ENCODE measurements around the gene TTC28.
"Not testable (repeated sequence)": the region's sequence is repeated elsewhere in the genome, so short reads cannot be mapped to it uniquely, and the experiment has no call there.

Gene TTC28

GRCh38 chr22:28091486-28091885 lies 588.2 kb downstream of the TTC28 start:
- in situ Hi-C loops (cut with MboI; ENCODE audit: low pct_unique_long_range_greater_than_20kb, low sequenced_read_pairs): no loop called here
- DNase-seq: no peak

DNA sequence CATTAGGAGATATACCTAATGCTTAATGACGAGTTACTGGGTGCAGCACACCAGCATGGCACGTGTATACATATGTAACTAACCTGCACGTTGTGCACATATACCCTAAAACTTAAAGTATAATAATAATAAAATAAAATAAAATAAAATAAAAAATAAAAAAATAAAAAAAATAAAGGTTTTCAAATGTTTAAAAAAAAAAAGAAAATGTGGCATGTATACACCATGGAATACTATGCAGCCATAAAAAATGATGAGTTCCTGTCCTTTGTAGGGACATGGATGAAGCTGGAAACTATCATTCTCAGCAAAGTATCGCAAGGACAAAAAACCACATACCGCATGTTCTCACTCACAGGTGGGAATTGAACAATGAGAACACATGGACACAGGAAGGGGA lies 590.1 kb downstream of the TTC28 start:
- in situ Hi-C loops (cut with MboI; ENCODE audit: low pct_unique_long_range_greater_than_20kb, low sequenced_read_pairs): not testable (repeated sequence)

DNA sequence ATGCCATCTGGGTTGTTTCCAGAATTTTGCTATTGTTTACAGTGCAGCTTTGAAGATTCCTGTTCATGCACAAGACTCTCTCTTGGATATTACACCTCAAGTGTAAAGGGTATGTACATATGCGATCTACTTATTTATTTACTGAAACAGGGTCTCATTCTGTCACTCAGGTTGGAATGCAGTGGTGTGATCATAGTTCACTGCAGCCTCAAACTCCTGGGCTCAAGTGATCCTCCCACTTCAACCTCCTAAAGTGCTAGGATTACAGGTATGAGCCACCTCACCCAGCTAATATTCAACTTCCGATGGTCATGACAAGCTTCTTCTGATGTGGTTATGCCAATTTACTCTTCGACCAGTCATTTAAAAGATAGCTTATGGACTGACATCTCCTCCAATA lies 602.5 kb downstream of the TTC28 start:
- in situ Hi-C loops (cut with MboI; ENCODE audit: low pct_unique_long_range_greater_than_20kb, low sequenced_read_pairs): no loop called here
- no peak for DNase-seq

More for the DNA sequence above, 590.1 kb downstream of the TTC28 start:
- DNase-seq: not testable (repeated sequence)

- no peak for DNase-seq
Measured at GRCh38 chr22:28075358-28075981, 604.2 kb downstream of the TTC28 start.

GRCh38 chr22:28074526-28074925 lies 605.1 kb downstream of the TTC28 start:
- in situ Hi-C loops (cut with MboI; ENCODE audit: low pct_unique_long_range_greater_than_20kb, low sequenced_read_pairs): no loop called here
- no peak for DNase-seq

More at GRCh38 chr22:28075358-28075981, 604.2 kb downstream of the TTC28 start:
- in situ Hi-C loops (cut with MboI; ENCODE audit: low pct_unique_long_range_greater_than_20kb, low sequenced_read_pairs): no loop called here

GRCh38 chr22:28072066-28072465 lies 607.6 kb downstream of the TTC28 start:
- no peak for DNase-seq
- in situ Hi-C loops (cut with MboI; ENCODE audit: low pct_unique_long_range_greater_than_20kb, low sequenced_read_pairs): no loop called here

DNA sequence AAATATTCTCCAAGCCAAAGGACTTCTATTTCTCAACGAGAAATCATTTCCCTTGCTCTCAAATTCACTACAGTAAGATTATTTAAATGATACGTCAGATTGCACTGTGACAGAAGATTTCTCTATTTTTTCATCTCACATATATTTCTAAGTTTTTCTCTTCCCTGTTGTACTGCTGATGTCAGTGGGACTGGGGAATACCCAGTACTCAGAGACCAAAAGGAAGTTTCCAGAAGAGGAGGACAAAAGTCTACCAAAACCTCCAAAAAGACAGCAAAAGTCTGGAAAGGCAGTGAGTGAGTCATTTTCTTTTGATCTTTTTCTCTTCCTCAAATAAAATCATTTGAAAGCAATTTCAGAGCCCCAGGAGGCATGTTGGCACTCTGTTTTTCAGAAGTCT lies 610.8 kb downstream of the TTC28 start:
- no peak for DNase-seq
- in situ Hi-C loops (cut with MboI; ENCODE audit: low pct_unique_long_range_greater_than_20kb, low sequenced_read_pairs): no loop called here

- in situ Hi-C loops (cut with MboI; ENCODE audit: low pct_unique_long_range_greater_than_20kb, low sequenced_read_pairs): no loop called here
Measured at GRCh38 chr22:28064920-28065319, 614.7 kb downstream of the TTC28 start.

DNA sequence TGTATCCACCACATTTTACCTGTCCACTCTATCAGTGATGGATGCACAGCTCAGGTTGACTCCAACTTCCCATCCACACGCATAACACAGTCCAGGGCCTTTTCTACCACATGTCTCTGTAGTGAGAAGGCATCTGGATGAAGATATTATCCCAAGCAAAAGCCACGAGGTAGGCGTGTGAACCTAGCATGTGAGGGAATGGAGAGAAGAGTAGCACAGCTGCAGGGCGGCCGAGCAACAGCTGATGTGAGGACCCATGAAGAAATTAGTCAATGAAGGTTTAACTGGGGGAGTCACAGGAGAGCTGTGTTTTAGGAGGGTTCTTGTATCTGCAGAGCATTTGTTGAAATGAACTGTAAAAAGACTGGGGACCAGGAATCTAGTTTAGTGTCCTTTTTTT lies 616.0 kb downstream of the TTC28 start:
- in situ Hi-C loops (cut with MboI; ENCODE audit: low pct_unique_long_range_greater_than_20kb, low sequenced_read_pairs): no loop called here
- no peak for DNase-seq

More at GRCh38 chr22:28064920-28065319, 614.7 kb downstream of the TTC28 start:
- no peak for DNase-seq

DNA sequence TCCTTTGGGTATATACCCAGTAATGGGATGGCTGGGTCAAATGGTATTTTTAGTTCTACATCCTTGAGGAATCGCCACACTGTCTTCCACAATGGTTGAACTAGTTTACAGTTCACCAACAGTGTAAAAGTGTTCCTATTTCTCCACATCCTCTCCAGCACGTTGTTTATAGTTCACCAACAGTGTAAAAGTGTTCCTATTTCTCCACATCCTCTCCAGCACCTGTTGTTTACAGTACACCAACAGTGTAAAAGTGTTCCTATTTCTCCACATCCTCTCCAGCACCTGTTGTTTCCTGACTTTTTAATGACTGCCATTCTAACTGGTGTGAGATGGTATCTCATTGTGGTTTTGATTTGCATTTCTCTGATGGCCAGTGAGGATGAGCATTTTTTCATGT lies 619.0 kb downstream of the TTC28 start:
- DNase-seq; in situ Hi-C loops (cut with MboI; ENCODE audit: low pct_unique_long_range_greater_than_20kb, low sequenced_read_pairs): not testable (repeated sequence)

GRCh38 chr22:28058036-28058435 lies 621.6 kb downstream of the TTC28 start:
- in situ Hi-C loops (cut with MboI; ENCODE audit: low pct_unique_long_range_greater_than_20kb, low sequenced_read_pairs): no loop called here
- no peak for DNase-seq

- no peak for DNase-seq
- in situ Hi-C loops (cut with MboI; ENCODE audit: low pct_unique_long_range_greater_than_20kb, low sequenced_read_pairs): no loop called here
Measured at GRCh38 chr22:28054819-28055208, 624.8 kb downstream of the TTC28 start.

DNA sequence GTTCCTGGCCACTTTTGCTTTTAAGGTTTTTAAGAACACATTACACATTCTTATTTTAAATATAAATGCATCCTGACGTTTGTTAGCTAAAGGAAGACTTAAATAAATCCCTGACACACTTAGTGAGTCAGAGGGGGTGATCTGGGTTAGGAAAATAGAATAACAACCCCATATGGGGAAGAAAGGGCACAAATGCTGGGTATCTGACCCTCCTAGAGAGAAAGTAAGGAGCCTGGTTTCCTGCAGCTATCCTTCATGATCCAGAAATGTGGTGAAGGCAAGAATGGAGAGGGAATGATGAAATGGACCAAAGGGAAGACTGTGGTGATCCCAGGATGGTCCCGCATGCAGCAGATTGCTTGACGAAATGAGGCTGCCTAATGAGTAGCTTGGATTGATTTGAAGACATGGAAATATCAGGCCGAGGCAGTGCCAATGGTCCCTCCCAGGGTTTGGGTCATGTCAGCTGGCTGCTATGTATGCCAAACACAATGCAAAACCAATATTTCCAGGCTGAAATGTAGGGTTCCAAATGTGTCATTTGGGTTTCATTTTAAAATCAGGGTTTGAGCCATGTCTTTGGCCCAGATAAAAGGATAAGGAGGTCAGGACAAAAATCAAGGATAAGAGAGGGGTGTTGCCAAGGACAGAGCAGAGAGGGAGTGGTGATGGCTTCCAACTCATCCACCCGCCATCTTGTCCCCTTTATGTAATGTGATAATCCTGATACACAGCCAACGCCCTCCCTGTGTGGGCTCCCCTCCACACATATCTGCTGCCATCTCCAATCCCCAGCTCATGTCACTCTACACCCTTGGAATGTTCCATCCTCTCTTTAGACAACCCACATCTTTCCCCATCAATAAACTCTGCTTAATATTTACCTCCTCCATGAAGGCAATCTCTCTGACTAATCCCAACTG lies 625.5 kb downstream of the TTC28 start:
- in situ Hi-C loops (cut with MboI; ENCODE audit: low pct_unique_long_range_greater_than_20kb, low sequenced_read_pairs): no loop called here
- no peak for DNase-seq

DNA sequence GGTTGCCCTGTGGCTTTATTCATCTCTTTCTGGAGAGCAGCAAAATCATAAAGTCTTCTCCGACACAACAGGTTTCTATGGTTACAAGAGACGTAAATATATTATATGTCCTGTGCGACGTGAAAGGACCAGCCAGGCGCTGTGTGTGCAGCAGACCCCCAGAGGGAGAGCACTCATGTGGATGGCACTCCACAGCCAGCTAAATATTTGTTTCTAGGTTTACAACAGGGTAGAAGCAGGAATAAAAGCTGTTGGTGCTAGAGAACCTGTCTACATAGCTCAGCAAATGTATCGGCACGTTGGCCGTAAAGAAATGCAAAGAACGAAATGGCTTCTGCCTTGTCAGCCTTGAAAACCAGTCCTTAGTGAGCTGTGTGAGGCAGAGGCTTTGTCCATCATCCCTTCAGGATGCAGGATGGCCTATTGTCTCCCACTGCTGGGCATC lies 626.8 kb downstream of the TTC28 start:
- in situ Hi-C loops (cut with MboI; ENCODE audit: low pct_unique_long_range_greater_than_20kb, low sequenced_read_pairs): no loop called here
- DNase-seq: no peak

- peak; percentile 66 for DNase-seq
- in situ Hi-C loops (cut with MboI; ENCODE audit: low pct_unique_long_range_greater_than_20kb, low sequenced_read_pairs): no loop called here
Measured at GRCh38 chr22:28051787-28052356, 627.8 kb downstream of the TTC28 start.

DNA sequence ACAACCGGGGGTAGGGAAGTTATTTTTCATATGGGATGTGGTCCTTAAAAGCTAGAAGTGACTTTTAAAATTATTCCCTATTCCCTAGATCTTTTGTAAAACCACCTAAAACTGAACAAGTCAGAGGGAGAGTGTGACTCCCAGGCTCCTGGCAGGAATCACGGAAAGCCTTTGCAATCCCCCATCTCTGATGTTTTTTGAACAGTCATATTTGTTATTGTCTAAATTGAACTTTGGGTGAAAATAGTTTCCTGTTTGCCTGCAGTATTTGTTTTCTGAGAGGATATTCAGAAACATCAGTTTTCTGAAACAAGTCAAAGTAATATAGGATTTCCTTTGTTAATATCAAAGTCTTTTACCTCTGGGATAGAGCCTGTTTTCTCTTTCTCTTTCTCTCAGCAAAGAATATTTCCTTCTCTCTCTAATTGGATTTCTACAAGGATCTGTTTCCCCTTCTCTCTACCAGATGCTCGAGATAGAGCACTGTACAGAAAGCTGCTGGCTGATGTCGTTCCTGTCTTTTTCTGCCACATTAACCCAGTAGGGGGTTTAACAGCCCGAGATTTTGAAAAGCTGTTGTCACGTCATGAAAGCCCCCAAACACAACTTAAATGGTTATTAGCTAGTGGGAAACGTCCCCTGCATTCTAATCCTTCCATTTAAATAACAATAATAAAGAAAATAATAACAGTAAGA lies 628.4 kb downstream of the TTC28 start:
- in situ Hi-C loops (cut with MboI; ENCODE audit: low pct_unique_long_range_greater_than_20kb, low sequenced_read_pairs): no loop called here
- DNase-seq: no peak

DNA sequence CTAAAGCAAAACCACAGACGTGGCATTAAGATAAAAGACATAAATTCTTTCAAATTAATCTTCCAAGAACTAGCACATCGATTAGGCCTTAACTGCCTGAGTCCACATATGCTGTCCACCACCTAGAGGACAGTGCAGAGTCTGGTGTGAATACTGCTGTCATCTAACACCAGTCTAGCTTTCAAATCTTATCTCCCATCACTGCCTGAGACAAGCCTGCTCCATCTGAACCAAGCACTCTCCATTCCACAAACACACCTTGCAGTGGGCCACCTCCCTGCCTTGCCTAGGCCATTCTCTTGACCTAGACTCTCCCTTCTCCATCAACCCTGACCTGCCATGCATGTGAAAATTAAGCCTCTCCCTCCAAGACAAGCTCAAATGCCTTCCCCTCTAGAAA lies 631.1 kb downstream of the TTC28 start:
- in situ Hi-C loops (cut with MboI; ENCODE audit: low pct_unique_long_range_greater_than_20kb, low sequenced_read_pairs): no loop called here
- DNase-seq: no peak

DNA sequence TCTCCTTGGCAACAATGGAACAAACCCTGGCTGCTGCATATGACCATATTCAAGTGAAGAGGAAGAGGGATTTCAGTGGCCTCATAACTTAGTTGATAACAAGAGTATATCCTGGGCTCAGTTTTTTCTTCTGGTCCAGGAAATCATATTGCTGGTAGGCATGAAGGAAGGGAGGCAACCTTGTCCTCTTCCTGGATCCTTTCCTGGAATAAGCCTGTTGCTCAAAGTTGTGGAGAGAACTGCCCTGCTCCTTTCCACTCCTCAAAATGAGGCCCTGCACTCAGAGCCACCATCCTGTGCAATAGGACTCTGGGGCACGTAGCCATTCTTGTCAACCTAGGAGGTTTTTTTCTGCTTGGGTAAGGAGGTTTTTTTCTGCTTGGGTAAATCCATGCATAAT lies 631.9 kb downstream of the TTC28 start:
- no peak for DNase-seq
- in situ Hi-C loops (cut with MboI; ENCODE audit: low pct_unique_long_range_greater_than_20kb, low sequenced_read_pairs): no loop called here

- in situ Hi-C loops (cut with MboI; ENCODE audit: low pct_unique_long_range_greater_than_20kb, low sequenced_read_pairs): no loop called here
- DNase-seq: no peak
Measured at GRCh38 chr22:28046100-28046499, 633.5 kb downstream of the TTC28 start.

All from KBM-7 (cell line).